PC-9 (cell line): Measurements from ENCODE around the gene MYLK3. TPM values are rescaled to one million over a fixed set of nuclear protein-coding genes. Genes with fewer than 3 reads are reported as not detected.

Source experiments
- BruUV-seq: library from RNA; stranded (reverse); fragments of 400-500 nt; replicated peaks from 2 replicates; lab custom pipeline; 2021; lab: Mats Ljungman, UMichigan
- CTCF ChIA-PET: fragments of 300-600 bp; sonication (Branson Sonifier 250); formaldehyde crosslinking; loops from one replicate; lab custom pipeline; 2022; ENCODE audit warnings: antibody characterized with exemption; lab: Charles Lee
- POLR2A ChIA-PET: fragments of 300-600 bp; sonication (Branson Sonifier 250); formaldehyde crosslinking; loops from one replicate; lab custom pipeline; 2022; ENCODE audit warnings: antibody characterized with exemption; ENCODE audit not compliant: unreplicated experiment; lab: Charles Lee
- DNase-seq, 2 experiments: peaks; one replicate each; pipeline versions ENCODE4 v3.0.0 to v3.0.0-alpha.2; 2015 to 2022; ENCODE audit warnings: mixed read lengths in 1 of 2
- H2AFZ ChIP-seq: fragments of 200-600 bp; sonication (generic); 2 replicates; pipeline ENCODE4 v1.8.1; 2017; ENCODE audit warnings: antibody characterized with exemption
- H3F3A ChIP-seq: fragments of 200-600 bp; sonication (generic); 2 replicates; pipeline ENCODE4 v1.8.1; 2017; ENCODE audit warnings: antibody characterized with exemption, mild to moderate bottlenecking, low read depth; ENCODE audit not compliant: insufficient read depth
- H3K27ac ChIP-seq: fragments of 200-600 bp; sonication (generic); 2 replicates; pipeline ENCODE4 v1.6.1; 2016; ENCODE audit warnings: mixed run types
- H3K27me3 ChIP-seq: fragments of 200-600 bp; sonication (generic); 2 replicates; pipeline ENCODE4 v1.6.1; 2016; ENCODE audit warnings: low read depth, mixed run types; ENCODE audit not compliant: insufficient read depth
- H3K36me3 ChIP-seq: fragments of 200-600 bp; sonication (generic); 2 replicates; pipeline ENCODE4 v1.6.1; 2016; ENCODE audit warnings: low read depth, mixed run types
- H3K4me1 ChIP-seq: fragments of 200-600 bp; sonication (generic); replicated peaks from 2 replicates; pipeline ENCODE4 v1.6.1; 2016; ENCODE audit warnings: mixed run types; ENCODE audit not compliant: insufficient read depth
- H3K4me2 ChIP-seq: fragments of 200-600 bp; sonication (generic); 2 replicates; pipeline ENCODE4 v1.6.1; 2017; ENCODE audit warnings: mixed run types
- H3K4me3 ChIP-seq: fragments of 200-600 bp; sonication (generic); 2 replicates; pipeline ENCODE4 v1.6.1; 2016; ENCODE audit warnings: mixed run types
- H3K79me2 ChIP-seq: fragments of 200-600 bp; sonication (generic); 2 replicates; pipeline ENCODE4 v1.6.1; 2017; ENCODE audit warnings: low read depth, mixed run types
- H3K9me2 ChIP-seq: fragments of 200-600 bp; sonication (generic); 2 replicates; pipeline ENCODE4 v1.8.1; 2017; ENCODE audit warnings: mild to moderate bottlenecking; ENCODE audit not compliant: insufficient read depth
- H3K9me3 ChIP-seq: fragments of 200-600 bp; sonication (generic); 2 replicates; pipeline ENCODE4 v1.8.1; 2016; ENCODE audit warnings: low read depth; ENCODE audit not compliant: insufficient read depth
- H4K20me1 ChIP-seq: fragments of 200-600 bp; sonication (generic); 2 replicates; pipeline ENCODE4 v1.8.1; 2017; ENCODE audit not compliant: insufficient read depth
- EZH2 ChIP-seq: fragments of 200-600 bp; sonication (generic); IDR thresholded peaks from 2 replicates; pipeline ENCODE4 v1.8.0; 2017; ENCODE audit warnings: antibody characterized with exemption, low read depth
- intact Hi-C: fragments of 100-400 bp; cut with micrococcal nuclease; formaldehyde crosslinking; loops from one replicate; pipeline ENCODE4 v1.10.0; 2022; ENCODE audit not compliant: unreplicated experiment
- total RNA-seq: library from RNA; stranded (reverse); gene quantifications from 2 replicates; pipeline ENCODE4 v1.2.3, GENCODE V29; 2021
- TF ChIP-seq, protein P1 (sequence below): fragments of 200-600 bp; sonication (generic); conservative IDR thresholded peaks from 2 replicates; pipeline ENCODE4 v1.6.1; 2017; ENCODE audit warnings: mixed run types, antibody characterized with exemption, mild to moderate bottlenecking, moderate library complexity

Gene MYLK3
- total RNA-seq, 1 experiment from 2014 or later: 0.68 TPM

DNA sequence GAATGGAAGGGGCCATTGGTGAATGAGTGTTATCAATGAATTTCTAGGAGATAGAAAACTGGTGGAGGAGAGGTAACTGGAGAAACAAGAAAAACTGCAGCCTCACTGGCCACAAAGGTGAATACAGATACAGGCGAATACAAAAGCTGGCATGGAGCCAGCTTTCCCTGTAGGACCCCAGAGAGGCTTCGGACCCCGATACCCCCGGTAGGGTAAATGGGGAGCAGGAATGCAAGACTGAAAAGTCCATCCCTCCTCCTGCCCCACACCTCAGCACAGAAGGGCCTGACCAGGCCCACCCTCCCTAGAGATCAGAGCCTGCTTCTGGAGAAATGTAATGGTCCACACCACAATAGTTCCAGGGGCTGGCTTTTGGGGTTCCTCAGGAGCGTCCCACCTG lies 4.9 kb upstream of the MYLK3 start:
- CTCF ChIA-PET: no interaction called here

DNA sequence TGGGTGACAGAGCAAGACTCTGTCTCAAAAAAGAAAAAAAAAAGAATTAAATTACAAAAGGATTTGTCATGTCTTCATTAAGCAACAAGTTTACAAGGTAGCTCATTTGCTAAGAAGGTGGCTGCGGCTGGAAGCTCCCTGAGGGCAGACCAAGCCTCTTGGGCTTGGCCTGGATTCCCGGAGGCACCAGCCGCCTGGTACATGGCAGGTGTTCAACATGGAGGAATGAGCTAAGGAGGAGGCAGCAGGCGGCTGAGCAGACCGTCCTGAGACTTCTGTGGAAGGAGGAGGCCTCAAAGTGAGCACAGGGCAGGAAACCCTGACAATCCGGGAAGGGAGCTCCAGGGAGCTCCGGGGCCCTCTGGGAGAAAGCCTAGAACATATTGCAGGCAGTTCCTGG lies 3.2 kb upstream of the MYLK3 start:
- Histone ChIP-seq H4K20me1 (no peaks in the 10 kb centered on the region), H2AFZ (no peak overlapping the region), H3K4me1 (no peaks in the 10 kb centered on the region), H3K4me2 (no peak overlapping the region), H3K9me3 (no peaks in the 10 kb centered on the region), H3K9me2 (no peaks in the 10 kb centered on the region), H3K27ac (no peak overlapping the region), H3F3A (0 out of 2 replicates have a peak, but pooled peaks cover 3% of the 10 kb centered on the region), H3K27me3 (0 out of 2 replicates have a peak, but pooled peaks cover 5% of the 10 kb centered on the region), H3K79me2 (no peaks in the 10 kb centered on the region), H3K36me3 (no peaks in the 10 kb centered on the region), H3K4me3 (no peak overlapping the region)
- BruUV-seq: no TSS peak
- ChIA-PET POLR2A (no interaction called here), CTCF (no interaction called here)
- DNase-seq: no peak
- intact Hi-C loops: no loop called here
- no peak for TF ChIP-seq EZH2
- TF ChIP-seq, protein P1, sequence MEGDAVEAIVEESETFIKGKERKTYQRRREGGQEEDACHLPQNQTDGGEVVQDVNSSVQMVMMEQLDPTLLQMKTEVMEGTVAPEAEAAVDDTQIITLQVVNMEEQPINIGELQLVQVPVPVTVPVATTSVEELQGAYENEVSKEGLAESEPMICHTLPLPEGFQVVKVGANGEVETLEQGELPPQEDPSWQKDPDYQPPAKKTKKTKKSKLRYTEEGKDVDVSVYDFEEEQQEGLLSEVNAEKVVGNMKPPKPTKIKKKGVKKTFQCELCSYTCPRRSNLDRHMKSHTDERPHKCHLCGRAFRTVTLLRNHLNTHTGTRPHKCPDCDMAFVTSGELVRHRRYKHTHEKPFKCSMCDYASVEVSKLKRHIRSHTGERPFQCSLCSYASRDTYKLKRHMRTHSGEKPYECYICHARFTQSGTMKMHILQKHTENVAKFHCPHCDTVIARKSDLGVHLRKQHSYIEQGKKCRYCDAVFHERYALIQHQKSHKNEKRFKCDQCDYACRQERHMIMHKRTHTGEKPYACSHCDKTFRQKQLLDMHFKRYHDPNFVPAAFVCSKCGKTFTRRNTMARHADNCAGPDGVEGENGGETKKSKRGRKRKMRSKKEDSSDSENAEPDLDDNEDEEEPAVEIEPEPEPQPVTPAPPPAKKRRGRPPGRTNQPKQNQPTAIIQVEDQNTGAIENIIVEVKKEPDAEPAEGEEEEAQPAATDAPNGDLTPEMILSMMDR: no peak

More for the DNA sequence above, 4.9 kb upstream of the MYLK3 start:
- Histone ChIP-seq H2AFZ (no peak overlapping the region), H3K36me3 (no peaks in the 10 kb centered on the region), H3K27me3 (0 out of 2 replicates have a peak, but pooled peaks cover 9% of the 10 kb centered on the region), H3K27ac (no peak overlapping the region), H3K4me1 (no peaks in the 10 kb centered on the region), H3F3A (0 out of 2 replicates have a peak, but pooled peaks cover 3% of the 10 kb centered on the region), H3K79me2 (no peaks in the 10 kb centered on the region), H3K4me2 (no peak overlapping the region), H4K20me1 (no peaks in the 10 kb centered on the region), H3K4me3 (no peak overlapping the region), H3K9me3 (no peaks in the 10 kb centered on the region), H3K9me2 (no peaks in the 10 kb centered on the region)
- no TSS peak for BruUV-seq
- POLR2A ChIA-PET: no interaction called here
- TF ChIP-seq, protein P1: no peak
- no peak for DNase-seq
- intact Hi-C loops: no loop called here

DNA sequence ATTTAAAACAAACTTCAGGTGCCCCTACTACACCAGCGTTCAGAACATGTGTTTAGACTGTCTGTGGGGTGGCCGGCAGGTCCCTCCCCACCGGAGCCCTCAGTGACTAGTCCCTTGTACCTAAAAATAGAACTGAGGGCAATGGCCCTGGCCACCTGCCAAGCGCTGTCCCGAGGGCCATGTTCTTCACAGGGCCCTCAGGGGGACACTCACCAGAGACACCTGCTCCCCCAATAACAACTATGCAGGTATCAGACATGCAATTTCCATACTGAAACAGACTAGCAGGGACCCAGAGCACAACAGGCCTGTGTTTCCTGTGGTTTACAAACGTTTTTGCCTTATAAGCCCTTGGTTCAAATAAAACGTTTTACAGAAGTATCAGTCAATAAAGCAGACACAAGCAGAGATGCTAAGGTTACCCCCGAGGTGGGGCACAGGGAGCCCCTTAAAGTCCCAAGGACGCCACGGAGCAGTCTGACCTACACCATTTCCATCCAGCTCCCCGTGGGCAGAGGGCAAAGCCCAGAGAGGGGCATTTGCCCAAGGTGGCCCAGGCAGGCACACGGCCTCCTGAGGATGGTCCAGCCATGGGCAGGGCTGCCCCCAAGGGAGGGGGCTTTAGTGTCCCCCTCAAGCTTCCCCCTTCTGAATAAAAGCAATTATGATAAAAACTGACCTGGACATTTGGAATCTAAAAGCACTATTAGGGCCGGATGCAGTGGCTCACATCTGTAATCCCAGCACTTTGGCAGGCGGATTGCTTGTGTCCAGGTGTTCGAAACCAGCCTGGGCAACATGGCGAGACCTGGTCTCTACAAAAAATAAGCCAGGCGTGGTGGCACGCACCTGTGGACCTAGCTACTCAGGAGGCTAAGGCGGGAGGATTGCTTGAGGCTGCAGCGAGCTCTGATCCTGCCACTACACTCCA lies 896 bp upstream of the MYLK3 start:
- intact Hi-C loops: no loop called here
- ChIA-PET CTCF (no interaction called here), POLR2A (no interaction called here)
- no TSS peak for BruUV-seq
- H3K4me2 ChIP-seq: no peak overlapping the region
- DNase-seq: no peak
- 0 out of 2 replicates have a peak, but pooled peaks cover 3% of the 10 kb centered on the region for H3F3A ChIP-seq
- no peaks in the 10 kb centered on the region for H4K20me1 ChIP-seq
- no peak for TF ChIP-seq EZH2
- TF ChIP-seq, protein P1: no peak
- H3K79me2 ChIP-seq: no peaks in the 10 kb centered on the region
- no peak overlapping the region for H2AFZ ChIP-seq
- H3K27ac ChIP-seq: no peak overlapping the region
- no peaks in the 10 kb centered on the region for H3K4me1 ChIP-seq
- no peaks in the 10 kb centered on the region for H3K9me3 ChIP-seq
- no peaks in the 10 kb centered on the region for H3K36me3 ChIP-seq
- no peaks in the 10 kb centered on the region for H3K9me2 ChIP-seq
- no peak overlapping the region for H3K4me3 ChIP-seq
- H3K27me3 ChIP-seq: no peaks in the 10 kb centered on the region
